Caco-2 (cell line): ENCODE results near the gene ACE. TPM values are rescaled to one million over a fixed set of nuclear protein-coding genes. Genes with fewer than 3 reads are reported as not detected.
A peak's percentile ranks its signal among the peaks of the same experiment; 100 is the strongest.

ENCODE experiments used
- BruUV-seq: library from RNA; stranded (reverse); fragments of 400-500 nt; replicated peaks from 2 replicates; lab custom pipeline; 2021; lab: Mats Ljungman, UMichigan
- CTCF ChIA-PET: fragments of 300-600 bp; sonication (Branson Sonifier 250); formaldehyde crosslinking; loops from one replicate; lab custom pipeline; 2022; ENCODE audit warnings: antibody characterized with exemption; lab: Charles Lee
- POLR2A ChIA-PET: fragments of 300-600 bp; sonication (Branson Sonifier 250); formaldehyde crosslinking; loops from one replicate; lab custom pipeline; 2022; ENCODE audit warnings: antibody characterized with exemption; lab: Charles Lee
- DNase-seq, 2 experiments: peaks; one replicate each; pipeline versions ENCODE4 v3.0.0 to v3.0.0-alpha.2; 2020 to 2022
- H3K27me3 ChIP-seq: replicated peaks from 2 replicates; pipeline ENCODE4 v1.6.0; 2011; ENCODE audit warnings: low read length; ENCODE audit not compliant: control insufficient read depth, insufficient read depth
- H3K36me3 ChIP-seq: 2 replicates; pipeline ENCODE4 v1.5.1; 2011; ENCODE audit warnings: low read length; ENCODE audit not compliant: control insufficient read depth, insufficient read depth
- H3K4me1 ChIP-seq: fragments of 250-450 bp; sonication (Bioruptor Pico); 2 replicates; pipeline ENCODE4 v1.5.1; 2020; ENCODE audit warnings: mild to moderate bottlenecking
- H3K4me3 ChIP-seq: 2 replicates; pipeline ENCODE4 v1.5.1; 2011; ENCODE audit warnings: low read depth, mild to moderate bottlenecking, control low read depth, low read length
- H3K9me3 ChIP-seq: fragments of 250-450 bp; sonication (Bioruptor Pico); 2 replicates; pipeline ENCODE4 v1.5.1; 2020; ENCODE audit warnings: mild to moderate bottlenecking, moderate library complexity
- H3K27ac Mint-ChIP-seq: one replicate; pipeline ENCODE4 v1.8.0; 2022; ENCODE audit warnings: mixed read lengths; ENCODE audit not compliant: unreplicated experiment
- H3K27me3 Mint-ChIP-seq: one replicate; pipeline ENCODE4 v1.8.0; 2022; ENCODE audit warnings: mixed read lengths; ENCODE audit not compliant: insufficient read depth, unreplicated experiment
- H3K36me3 Mint-ChIP-seq: one replicate; pipeline ENCODE4 v1.8.0; 2022; ENCODE audit warnings: mild to moderate bottlenecking, mixed read lengths; ENCODE audit not compliant: insufficient read depth, unreplicated experiment
- H3K4me1 Mint-ChIP-seq: one replicate; pipeline ENCODE4 v1.8.0; 2022; ENCODE audit warnings: low read depth, mixed read lengths; ENCODE audit not compliant: unreplicated experiment
- H3K4me3 Mint-ChIP-seq: one replicate; pipeline ENCODE4 v1.8.0; 2022; ENCODE audit warnings: mild to moderate bottlenecking, moderate library complexity, mixed read lengths; ENCODE audit not compliant: unreplicated experiment
- H3K9me3 Mint-ChIP-seq: one replicate; pipeline ENCODE4 v1.8.0; 2022; ENCODE audit warnings: mixed read lengths; ENCODE audit not compliant: unreplicated experiment
- CTCF ChIP-seq, 2 experiments: fragments of 200-600 bp in 1 of 2; IDR thresholded peaks; 1 replicate in 1 of 2; 2 replicates in 1 of 2; pipeline versions ENCODE4 v1.5.1 to v1.8.0; 2011 to 2022; ENCODE audit warnings: antibody characterized with exemption in 1 of 2, control low read depth in 1 of 2, inconsistent platforms in 1 of 2, low read depth in 1 of 2, low read length in 1 of 2, mild to moderate bottlenecking in 1 of 2, moderate library complexity in 1 of 2; ENCODE audit not compliant: insufficient read depth in 1 of 2, severe bottlenecking in 1 of 2, unreplicated experiment in 1 of 2
- intact Hi-C: fragments of 100-400 bp; cut with micrococcal nuclease; formaldehyde crosslinking; loops from one replicate; pipeline ENCODE4 v1.10.0; 2022; ENCODE audit not compliant: unreplicated experiment
- total RNA-seq: library from RNA; stranded (reverse); gene quantifications from 2 replicates; pipeline ENCODE4 v1.2.3, GENCODE V29; 2022

ACE gene
- total RNA-seq, 1 experiment from 2014 or later, result 3.4 TPM

- POLR2A ChIA-PET, result no interaction called here
- Histone ChIP-seq H3K4me3 (no peak overlapping the region), H3K27me3 (no peaks in the 10 kb centered on the region), H3K4me1 (peaks cover 13% of the 10 kb centered on the region), H3K9me3 (no peaks in the 10 kb centered on the region), H3K36me3 (no peaks in the 10 kb centered on the region)
- Mint-ChIP-seq H3K4me1 (peaks cover 10% of the 10 kb centered on the region), H3K4me3 (peak overlapping the region; percentile 50), H3K27me3 (peaks cover 12% of the 10 kb centered on the region), H3K36me3 (no peaks in the 10 kb centered on the region), H3K9me3 (no peaks in the 10 kb centered on the region), H3K27ac (no peak overlapping the region)
- CTCF ChIA-PET, result interaction anchor here (0.5 to 6.0 kb wide), 13 partner anchors 8 to 402 kb away, joined by 3 to 107 read pairs (median 7); partner anchors contain the start of genes CYB561, DCAF7 and KCNH6
- BruUV-seq, result no TSS peak
- intact Hi-C loops, result loop anchor here (1.0 to 2.0 kb wide), 2 partner anchors 54 to 133 kb away; no protein-coding TSS in a partner anchor
- TF ChIP-seq CTCF (IDR thresholded peaks at IDR 0.05; ENCODE audit: insufficient read depth in 1 of 2, low read depth in 1 of 2, low read length in 1 of 2, severe bottlenecking in 1 of 2, unreplicated experiment in 1 of 2), result no peak
- DNase-seq, result no peak
Measured at GRCh38 chr17:63479495-63480184, 2.8 kb downstream of the ACE start.

- CTCF ChIA-PET, result interaction anchor here (1.3 to 6.0 kb wide), 3 partner anchors 36 to 54 kb away, joined by 4 to 107 read pairs (median 7); no protein-coding TSS in a partner anchor
- no peak overlapping the region for H3K4me3 Mint-ChIP-seq
- TF ChIP-seq CTCF (IDR thresholded peaks at IDR 0.05; ENCODE audit: insufficient read depth in 1 of 2, low read depth in 1 of 2, low read length in 1 of 2, severe bottlenecking in 1 of 2, unreplicated experiment in 1 of 2), result no peak
- H3K4me1 Mint-ChIP-seq, result peaks cover 7% of the 10 kb centered on the region
- peaks cover 9% of the 10 kb centered on the region for H3K27me3 Mint-ChIP-seq
- no peaks in the 10 kb centered on the region for H3K36me3 Mint-ChIP-seq
- intact Hi-C loops, result no loop called here
- no peaks in the 10 kb centered on the region for H3K9me3 Mint-ChIP-seq
- H3K36me3 ChIP-seq, result no peaks in the 10 kb centered on the region
- no TSS peak for BruUV-seq
- H3K4me1 ChIP-seq, result peaks cover 13% of the 10 kb centered on the region
- no peaks in the 10 kb centered on the region for H3K9me3 ChIP-seq
- POLR2A ChIA-PET, result no interaction called here
- no peaks in the 10 kb centered on the region for H3K27me3 ChIP-seq
- no peak overlapping the region for H3K4me3 ChIP-seq
- no peak overlapping the region for H3K27ac Mint-ChIP-seq
- no peak for DNase-seq
Measured at GRCh38 chr17:63480192-63480784, 3.4 kb downstream of the ACE start.

GRCh38 chr17:63480826-63481487, 4.1 kb downstream of the ACE start:
- POLR2A ChIA-PET, result no interaction called here
- no peak for DNase-seq
- no peak for TF ChIP-seq CTCF (IDR thresholded peaks at IDR 0.05; ENCODE audit: insufficient read depth in 1 of 2, low read depth in 1 of 2, low read length in 1 of 2, severe bottlenecking in 1 of 2, unreplicated experiment in 1 of 2)
- BruUV-seq, result no TSS peak
- no peaks in the 10 kb centered on the region for H3K9me3 ChIP-seq
- no peaks in the 10 kb centered on the region for H3K27me3 ChIP-seq
- Mint-ChIP-seq H3K4me1 (peaks cover 6% of the 10 kb centered on the region), H3K4me3 (no peak overlapping the region), H3K27me3 (peaks cover 7% of the 10 kb centered on the region), H3K9me3 (no peaks in the 10 kb centered on the region), H3K36me3 (no peaks in the 10 kb centered on the region), H3K27ac (no peak overlapping the region)
- H3K4me1 ChIP-seq, result peaks cover 13% of the 10 kb centered on the region
- CTCF ChIA-PET, result interaction anchor here (1.3 to 6.0 kb wide), 3 partner anchors 37 to 54 kb away, joined by 4 to 107 read pairs (median 7); no protein-coding TSS in a partner anchor
- no peak overlapping the region for H3K4me3 ChIP-seq
- no peaks in the 10 kb centered on the region for H3K36me3 ChIP-seq
- intact Hi-C loops, result no loop called here
